Activated CD4-positive, alpha-beta T cell treated with anti-CD3 and anti-CD28 coated beads, Interleukin-2, amount 50 U/mL, for 24 hours (primary cell): ENCODE measurements around the gene TTLL12.

Source experiments
- DNase-seq, 2 donors: peaks; one replicate each; pipeline ENCODE4 v3.0.0-alpha.2; 2020; ENCODE audit warnings: low read depth in 1 of 2, low spot score in 1 of 2

The TTLL12 gene

DNA sequence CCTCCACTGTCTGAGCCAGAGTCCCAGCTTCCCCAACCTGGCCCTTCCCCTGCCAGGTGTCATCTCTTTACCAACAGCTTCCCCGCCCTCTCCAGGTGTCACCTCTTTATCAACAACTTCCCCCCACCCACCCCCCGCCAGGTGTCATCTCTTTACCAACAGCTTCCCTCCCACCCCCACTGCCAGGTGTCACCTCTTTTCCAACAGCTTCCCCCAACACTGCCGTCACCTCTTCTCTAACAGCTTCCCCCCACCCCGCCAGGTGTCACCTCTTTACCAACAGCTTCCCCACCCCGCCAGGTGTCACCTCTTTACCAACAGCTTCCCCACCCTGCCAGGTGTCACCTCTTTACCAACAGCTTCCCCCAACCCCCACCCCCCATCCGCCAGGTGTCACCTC is 29.8 kb upstream of the TTLL12 start:
- no peak for DNase-seq

DNA sequence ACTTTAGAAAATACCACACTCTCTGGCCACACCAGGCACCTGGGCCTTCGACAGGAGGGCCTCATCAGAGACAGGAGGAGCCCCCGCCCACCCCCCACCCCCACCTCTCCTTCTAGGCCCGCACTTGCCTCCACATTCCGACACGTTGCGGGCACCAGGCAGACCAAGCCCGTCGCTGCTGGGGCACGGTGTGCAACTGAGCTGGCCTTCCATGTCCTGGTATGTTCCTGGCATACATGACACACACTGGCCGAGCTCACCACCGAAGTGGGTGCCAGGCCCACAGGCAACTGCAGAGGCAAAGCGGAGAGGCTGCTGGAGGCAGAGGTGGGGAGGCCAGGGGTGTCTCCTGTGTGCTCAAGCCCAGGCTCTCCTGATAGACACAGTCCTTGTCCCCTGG is 27.0 kb upstream of the TTLL12 start:
- DNase-seq: no peak

DNA sequence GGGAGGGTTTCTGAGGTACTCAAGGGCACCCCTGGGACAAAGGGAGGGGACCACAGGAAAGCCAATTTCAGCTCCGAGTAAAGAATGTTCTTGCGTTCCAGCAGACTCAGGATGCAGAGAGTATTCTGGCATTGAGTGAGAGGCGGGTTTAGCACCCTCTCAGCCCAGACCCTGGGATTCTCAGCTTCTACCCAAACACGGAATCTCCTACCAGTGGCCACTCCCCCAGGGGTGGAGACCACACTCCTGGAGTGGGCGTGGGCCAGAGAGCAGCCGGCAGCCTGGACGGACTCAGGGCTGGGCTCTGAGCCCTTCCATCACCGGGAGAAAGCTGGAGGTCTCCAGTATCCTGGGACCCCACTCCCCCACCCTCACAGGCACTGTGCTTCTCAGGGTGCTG is 26.1 kb upstream of the TTLL12 start:
- DNase-seq: no peak

DNA sequence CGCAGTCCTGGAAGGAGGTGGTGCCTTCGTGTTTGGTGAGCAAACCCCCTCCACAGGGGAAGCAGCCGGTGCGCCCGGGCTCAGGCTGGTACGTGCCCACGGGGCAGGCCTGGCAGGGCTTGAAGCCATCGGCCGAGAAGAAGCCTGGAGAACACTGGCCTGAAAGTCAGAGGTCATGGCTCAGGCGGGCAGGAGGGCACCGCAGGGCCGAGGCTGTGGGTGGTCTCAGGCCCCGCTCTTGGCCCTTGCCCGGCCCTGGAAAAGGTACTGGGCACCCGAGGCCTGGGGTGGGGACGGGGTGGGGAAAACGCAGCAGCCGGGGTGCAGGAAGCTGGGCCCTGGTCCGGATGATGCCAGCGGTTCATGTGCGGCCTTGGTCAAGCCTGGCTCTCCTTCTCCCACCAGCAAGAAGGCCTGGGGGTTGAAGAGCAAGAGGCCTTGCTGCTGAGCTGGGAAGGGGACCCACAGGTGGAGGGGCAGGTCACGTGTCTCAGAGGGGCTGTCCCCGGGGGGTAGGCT is 25.6 kb upstream of the TTLL12 start:
- no peak for DNase-seq

DNA sequence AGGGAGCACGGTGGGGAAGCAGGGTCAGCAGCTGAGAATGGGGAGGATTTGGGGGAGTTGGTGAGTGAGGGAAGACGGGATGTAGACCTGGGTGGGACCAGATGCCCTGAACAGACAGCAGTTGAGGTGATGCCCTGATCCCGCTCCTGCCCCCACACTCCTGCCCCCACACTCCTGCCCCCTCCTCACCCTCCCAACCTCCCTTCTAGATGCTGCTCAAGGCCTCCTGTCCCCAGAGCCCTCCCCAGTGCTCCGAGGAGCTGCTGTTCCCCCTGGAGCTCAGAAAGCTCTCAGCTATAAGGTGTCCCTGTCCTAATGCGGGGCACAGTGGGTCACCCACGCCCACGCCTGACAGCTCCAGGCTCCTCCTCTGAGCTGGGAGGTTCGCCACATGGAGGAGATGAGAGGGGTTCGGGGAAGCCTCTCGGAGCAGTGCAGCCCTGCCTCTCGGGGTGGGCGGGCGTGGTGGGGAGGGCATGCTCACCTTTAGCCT is 25.1 kb upstream of the TTLL12 start:
- DNase-seq: no peak

DNA sequence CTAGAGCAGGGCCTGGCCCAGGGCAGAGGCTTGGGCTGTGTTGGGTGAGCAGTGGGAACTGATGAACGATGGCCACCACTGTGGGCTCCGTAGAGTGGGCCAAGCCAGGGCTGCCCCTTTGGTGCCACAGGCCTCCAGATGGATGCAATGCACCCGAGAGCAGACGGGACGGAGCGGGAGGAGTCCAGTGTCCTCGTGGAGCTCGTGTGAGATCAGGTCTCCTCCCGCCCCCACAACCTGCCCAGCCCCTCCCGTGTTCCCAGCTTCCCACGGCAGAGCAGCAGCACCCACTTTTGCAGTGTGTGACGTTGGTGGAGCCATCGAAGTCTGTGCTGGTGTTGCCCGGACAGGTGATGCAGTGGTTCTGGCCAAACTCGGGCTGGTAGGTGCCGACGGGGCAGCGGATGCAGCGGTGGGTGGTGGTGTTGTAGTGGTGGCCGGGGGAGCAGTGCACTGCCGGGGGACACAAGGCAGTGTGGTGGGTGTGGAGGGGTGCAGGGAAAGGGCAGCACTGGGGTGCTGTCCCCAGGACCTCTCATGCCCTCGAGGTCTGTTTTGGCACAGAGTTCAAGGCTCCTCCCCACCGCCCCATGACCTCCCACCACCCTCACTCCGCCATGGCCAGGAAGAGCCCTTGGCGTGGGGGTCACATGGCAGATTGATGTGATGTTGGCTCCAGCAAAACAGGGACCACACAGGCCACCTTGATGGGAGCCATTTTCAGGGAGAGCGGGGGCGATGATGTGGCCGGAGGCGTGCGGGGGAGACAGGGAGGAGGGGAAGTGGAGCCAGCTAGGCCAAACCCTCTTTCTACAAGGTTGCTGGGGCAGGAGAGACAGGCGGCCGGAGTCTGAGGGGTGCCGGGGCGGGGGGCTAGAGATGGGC is 23.9 kb upstream of the TTLL12 start:
- DNase-seq: no peak

DNA sequence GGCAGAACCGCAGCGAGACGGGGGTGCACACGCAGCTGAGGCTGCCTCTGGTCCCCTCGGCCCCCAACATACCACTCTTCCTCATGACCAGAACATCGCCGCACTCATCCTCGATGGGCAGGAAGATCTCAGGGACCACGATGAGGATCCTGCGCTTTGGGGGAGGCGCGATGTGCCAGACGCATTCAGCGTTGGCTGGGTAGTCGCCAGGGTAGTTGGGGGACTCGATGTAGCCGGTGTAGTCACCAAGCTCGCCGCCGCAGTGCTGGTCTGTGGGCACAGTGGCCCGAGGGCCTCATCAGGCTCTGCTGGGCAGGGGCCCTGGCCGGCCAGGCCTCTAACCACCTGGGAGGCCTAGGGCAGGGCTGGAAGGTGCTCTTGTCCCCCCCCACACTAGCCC is 23.0 kb upstream of the TTLL12 start:
- no peak for DNase-seq

DNA sequence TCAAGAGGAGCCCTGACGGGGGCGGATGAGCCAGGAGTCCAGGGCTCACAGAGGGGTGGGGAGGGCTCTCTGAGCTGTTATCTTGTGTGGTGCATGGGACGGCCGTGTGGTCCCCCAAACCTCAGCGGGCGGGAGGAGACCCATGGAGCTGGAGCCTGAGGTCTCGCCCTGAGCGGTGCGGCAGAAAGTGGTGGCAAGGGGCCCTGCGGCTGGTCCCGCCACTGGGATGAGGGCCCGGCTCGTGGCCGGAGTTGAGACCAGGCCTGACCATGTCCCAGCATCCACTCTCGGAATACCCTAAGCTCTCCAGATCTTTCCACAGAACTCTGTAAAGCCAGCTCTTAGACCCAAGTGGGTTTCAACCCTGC is 22.6 kb upstream of the TTLL12 start:
- DNase-seq: no peak

DNA sequence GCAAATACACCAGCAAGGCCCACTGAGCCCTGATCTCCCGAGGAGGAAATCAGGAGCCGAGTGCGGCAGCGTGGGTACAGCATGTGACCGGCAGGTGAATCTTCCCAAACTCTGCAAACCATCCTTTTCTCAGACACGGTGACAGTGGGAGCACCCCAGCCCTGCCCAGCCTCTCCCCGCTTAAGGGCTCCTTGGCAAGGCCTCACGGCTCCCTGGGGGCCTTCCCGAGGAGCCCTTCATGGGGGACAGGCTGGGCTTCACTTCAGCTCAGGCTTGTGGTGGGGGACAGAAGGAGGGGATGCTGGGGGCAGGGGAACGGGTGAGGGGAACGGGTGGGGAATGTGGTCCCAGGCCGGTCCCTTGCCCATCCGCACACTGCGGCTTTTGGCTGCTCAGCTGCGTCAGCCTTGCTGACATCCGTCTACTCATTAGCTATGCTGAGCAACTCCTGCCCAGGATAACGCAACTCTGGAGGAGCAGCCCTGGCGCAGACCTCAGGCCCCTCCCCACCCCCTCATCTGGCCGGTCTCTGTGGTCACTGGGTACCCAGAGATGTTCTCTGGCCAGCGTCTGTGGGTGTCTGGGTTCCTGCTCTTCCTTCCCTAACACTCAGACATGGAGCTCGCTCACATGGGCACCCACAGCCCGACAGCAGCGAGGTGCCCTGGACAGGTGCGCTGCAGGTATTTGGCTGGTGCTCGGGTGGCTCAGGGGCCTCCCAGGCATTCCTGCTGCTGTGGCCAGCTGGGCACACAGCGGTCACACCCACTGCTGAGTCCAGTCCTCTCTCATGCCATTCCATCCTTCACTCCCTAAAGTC is 22.0 kb upstream of the TTLL12 start:
- DNase-seq: no peak

DNA sequence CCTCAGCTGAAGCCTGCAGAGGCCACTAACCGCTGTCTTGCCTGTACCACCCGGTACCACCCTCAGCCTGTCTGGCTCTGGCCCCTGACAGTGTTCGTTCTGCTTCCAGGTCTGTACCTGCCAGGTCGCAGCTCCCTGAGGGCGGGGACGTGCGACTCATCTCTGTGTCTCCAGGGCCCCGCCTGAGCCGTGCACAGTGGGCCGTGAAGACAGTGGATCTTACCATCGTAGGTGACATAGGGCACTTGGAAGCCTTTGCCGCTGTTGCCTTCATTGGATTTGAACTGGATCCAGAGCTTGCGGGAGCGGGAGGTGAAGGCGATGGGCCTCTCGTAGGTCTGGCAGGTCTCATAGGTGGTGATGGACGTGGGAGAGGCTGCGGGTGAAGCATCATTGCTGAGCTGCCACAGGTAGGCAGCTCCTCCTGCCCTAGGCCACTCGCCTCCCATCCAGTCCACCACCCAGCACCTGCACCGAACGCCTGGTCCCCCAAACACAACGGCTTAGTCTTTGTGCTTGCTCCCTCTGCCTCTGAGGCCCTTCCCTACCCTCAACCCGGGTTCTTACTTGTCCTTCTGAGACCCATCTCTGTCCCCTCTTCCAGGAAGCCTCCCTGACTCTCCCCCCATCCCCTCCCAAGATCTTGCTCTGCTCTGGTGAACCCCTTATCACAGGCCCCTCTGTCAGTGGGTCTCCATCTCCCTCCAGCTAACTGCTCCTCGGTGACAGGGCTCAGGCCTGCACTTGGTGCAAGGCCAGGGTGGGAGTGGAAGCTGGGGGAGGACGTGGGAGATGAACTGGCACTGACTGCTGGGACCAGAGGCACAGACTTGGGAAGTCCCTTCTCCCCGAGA is 21.1 kb upstream of the TTLL12 start:
- DNase-seq: no peak

DNA sequence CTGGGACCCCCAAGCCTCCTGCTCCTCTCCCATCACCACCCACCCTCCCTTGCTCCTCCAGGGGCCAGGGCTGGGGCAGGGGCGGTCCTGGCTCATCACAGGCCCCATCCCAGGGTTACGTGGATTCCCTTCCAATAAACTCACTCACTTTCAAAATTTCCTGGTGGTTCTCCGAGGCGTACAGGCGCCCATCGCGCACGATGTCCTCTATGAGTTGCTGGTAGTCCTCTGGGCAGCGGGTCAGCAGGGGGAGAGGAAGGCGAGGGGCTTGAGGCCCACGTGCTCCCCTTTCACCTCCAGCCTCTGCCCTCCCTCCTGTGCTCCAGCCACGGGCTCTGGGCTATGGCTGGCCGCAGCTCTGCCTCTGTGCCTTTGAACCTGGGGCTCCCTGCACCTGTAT is 20.5 kb upstream of the TTLL12 start:
- DNase-seq: no peak

DNA sequence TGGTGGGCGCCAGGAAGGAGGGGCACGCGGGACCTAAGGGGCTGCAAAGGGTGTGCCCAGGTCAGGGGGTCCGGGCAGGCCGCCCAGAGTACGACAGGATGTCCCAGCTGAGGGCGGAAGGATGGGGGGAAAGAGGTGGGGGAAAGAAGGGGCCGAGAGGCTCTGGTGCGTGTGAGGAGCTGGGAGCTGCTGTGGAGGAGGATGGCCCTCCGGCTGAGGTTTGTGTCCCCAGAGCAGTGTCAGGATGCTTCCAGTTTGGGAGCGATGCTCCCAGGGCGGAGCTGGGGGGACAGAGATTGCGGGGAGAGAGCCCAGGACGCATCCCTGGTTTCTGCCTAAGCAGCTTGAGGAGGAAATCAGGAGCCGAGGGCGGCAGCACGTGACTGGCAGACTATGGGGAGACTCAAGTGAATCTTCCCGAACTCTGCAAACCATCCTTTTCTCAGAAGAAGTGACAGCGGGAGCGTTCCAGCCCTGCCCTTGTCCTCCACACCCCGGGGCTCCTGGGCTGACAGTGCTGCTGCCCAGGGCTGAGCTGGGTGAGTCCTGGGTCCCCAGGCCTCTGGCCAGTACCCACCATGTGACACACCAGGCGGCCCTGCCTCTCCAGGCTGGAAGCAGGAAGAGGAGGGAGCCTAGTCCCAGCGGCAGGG is 19.7 kb upstream of the TTLL12 start:
- DNase-seq: no peak

DNA sequence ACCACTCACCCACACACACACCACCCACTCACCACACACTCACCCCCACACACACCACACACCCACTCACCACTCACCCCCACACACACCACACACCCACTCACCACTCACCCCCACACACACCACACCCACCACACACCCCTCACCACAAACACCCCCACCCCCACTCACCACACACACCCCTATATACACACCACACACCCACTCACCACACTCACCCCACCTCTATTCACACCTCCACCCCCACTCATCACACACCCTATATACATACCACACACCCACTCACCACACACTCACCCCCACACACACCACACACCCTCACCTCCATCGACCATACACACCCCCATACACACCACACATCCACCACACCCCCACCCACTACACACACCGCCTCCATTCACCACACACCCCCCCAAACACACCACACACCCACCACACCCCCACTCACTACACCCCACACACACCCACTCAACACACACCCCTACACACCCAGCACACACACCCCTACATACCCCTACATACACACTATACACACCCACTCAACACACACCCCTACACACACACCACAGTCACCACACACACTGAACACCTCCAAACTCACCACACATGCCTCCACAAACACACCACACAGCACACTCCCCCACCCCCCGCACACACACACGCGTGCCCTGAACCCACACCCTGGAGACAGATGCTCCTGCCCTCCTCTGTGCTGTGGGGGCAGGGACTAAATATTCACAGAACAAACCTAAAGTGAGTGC is 19.0 kb upstream of the TTLL12 start:
- DNase-seq: no peak

DNA sequence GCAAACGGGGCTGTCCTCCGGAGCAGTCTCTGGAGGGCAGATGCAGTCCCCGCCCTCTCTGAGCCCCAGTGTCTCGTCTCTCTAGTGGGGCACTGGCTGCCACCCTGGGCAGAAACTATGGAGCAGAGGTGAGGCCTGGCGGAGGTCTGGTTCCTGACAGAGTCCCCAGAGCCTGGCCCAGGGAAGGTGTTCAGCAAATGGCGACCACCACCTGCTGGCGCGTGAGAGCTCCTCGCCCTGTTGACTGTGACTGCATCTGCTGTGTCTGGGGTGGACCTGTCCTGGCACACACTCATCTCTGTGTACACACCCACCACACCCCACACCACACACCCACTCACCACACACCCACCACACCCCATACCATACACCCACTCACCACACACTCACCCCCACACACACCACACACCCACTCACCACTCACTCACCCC is 18.3 kb upstream of the TTLL12 start:
- no peak for DNase-seq

DNA sequence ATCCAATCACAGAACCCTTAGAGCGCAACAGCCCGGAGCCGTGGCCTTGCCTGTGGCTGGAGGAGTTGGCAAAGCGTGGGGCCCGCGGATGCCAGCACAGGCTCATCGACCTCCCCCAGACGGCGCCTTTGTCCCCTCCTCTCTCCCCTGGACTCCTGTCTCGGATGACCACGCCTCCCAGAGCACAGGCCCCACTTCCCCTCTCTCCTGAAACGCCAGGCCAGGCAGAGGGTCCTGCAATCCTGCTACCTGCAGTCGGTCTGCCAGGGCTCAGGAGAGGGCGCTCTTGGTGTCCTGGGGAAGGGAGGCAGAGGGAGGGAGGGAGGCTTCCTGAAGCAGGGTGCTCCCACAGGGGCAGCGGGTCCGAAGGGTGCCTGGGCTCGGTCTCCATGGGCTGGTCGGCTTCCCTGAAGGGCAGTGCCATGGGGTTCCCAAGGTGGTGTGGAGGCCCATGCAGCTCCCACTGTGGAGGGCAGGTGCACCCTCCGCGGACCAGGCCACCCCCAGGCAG is 16.6 kb upstream of the TTLL12 start:
- DNase-seq: no peak

DNA sequence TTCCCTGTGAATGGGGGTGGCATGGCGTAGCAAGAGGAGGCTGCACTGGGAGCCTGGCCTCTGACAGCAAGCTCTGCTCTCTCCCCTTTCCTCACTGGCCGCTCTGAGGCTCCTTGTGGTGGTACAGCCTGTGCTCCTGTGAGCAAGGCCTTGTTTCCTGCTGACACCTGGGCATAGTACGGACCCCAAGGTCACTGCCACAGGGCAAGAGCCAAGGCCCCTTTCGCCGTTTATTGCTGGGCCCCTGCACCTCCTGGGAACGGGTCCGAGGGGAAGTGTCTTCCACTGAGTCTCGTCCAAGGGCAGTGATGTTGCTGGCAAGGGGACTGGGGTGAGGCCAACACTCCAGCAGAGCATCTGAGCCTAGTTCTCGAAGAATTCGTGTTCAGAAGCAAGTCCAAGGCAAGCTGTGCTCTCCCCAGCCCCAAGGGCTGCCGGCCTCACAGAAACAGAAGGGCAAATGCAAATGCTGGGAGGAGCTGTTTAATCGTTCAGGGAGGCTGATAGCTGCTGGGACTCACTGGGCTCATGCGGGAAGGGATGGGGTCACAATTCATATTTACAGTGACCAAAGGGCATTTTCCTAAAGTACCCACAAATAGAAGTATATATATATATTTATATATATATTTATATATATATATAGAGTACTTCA is 15.9 kb upstream of the TTLL12 start:
- DNase-seq: no peak

DNA sequence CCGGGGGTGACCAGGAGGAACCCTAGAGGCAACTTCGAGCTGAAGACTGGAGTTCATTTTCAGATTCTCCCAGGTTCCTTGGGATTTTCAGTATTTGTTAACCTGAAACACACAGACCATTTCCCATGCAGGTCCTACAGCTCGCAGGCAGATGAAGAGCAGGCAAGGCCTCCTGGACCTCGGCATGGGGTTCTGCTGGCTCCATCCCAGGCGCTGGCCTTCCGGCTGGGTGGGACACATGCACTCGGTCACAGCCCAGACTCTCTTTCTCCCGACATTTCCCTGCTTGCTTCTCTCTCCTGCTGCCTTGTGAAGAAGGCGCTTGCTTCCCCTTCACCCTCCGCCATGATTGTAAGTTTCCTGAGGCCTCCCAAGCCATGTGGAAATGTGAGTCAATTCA is 15.4 kb upstream of the TTLL12 start:
- DNase-seq: no peak

DNA sequence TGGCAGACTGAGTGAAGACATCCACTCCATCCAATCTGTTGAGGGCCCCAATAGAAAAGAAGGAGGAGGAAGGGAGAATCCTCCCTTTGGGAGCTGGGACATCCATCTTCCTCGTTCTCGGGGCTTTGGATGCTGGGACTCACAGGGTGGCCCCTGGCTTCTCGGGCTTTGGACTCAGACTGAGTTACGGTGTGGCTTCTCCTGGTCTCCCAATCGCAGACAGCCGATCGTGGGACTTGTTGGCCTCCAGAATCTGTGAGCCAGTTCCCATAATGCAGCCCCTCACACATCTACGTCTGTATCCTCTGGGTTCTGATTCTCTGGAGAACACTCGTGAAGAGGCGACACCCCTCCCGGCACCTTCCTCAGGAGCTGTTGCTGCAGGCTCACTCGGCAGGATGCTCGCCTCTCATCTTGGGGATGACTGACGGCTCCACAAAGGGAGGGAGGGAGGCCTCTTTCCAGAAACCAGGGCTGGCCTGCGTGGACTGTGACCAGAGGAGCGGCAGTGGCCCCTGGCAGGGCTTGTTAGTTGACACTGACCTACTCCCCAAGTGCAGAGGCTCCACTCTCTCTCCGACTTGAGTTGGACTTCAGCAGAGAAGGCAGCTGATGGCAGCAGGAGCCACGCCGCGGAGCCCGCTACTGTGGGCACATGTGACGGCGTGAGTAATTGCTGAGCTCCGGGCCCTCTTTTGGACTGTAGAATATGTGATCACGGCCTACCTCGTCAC is 14.7 kb upstream of the TTLL12 start:
- no peak for DNase-seq
